ENCODE data around the gene AIMP1.

The AIMP1 gene

GRCh38 chr4:106366026-106366425, 49.7 kb downstream of the AIMP1 start (continued):
- TF ChIP-seq ZNF513 (tag by site-specific recombination; IDR thresholded peaks at IDR 0.05) (no peak), ZNF398 (tag by site-specific recombination; IDR thresholded peaks at IDR 0.05) (no peak), ZBTB11 (tag by site-specific recombination; conservative IDR thresholded peaks at IDR 0.05; ENCODE audit: low read depth) (no peak), ZNF121 (tag by site-specific recombination; IDR thresholded peaks at IDR 0.05) (no peak), TRIM28 (IDR thresholded peaks at IDR 0.05; ENCODE audit: borderline replicate concordance, low read length) (no peak), ZNF488 (tag by site-specific recombination; IDR thresholded peaks at IDR 0.05) (no peak), ZNF211 (tag by site-specific recombination; IDR thresholded peaks at IDR 0.05; ENCODE audit: low read depth) (no peak), ZNF629 (tag by site-specific recombination; IDR thresholded peaks at IDR 0.05) (no peak), ZNF521 (tag by site-specific recombination; IDR thresholded peaks at IDR 0.05) (no peak)

- H3K9me3 ChIP-seq (ENCODE audit: control insufficient read depth, insufficient read depth, low read depth, low read length) = no peaks in the 10 kb centered on the region
- no peaks in the 10 kb centered on the region for H3K36me3 ChIP-seq (ENCODE audit: control insufficient read depth in 2 of 2, insufficient read depth in 1 of 2, low read length in 2 of 2)
- POLR2A ChIA-PET = no interaction called here
- no peak overlapping the region for H3K27ac ChIP-seq (ENCODE audit: extremely low read depth, low read depth, low read length)
- CTCF ChIA-PET = no interaction called here
- no peak overlapping the region for H3K4me3 ChIP-seq (ENCODE audit: low read depth, low read length)
- H3K4me1 ChIP-seq (ENCODE audit: control insufficient read depth, insufficient read depth, low read length) = no peaks in the 10 kb centered on the region
- TF ChIP-seq MYNN (tag by site-specific recombination; IDR thresholded peaks at IDR 0.05; ENCODE audit: borderline replicate concordance) = no peak
- no peak for TF ChIP-seq GLI2 (tag by site-specific recombination; IDR thresholded peaks at IDR 0.05; ENCODE audit: borderline replicate concordance, low read depth)
- no peak for TF ChIP-seq ZNF639 (tag by site-specific recombination; IDR thresholded peaks at IDR 0.05)
- TF ChIP-seq ZSCAN30 (tag by site-specific recombination; IDR thresholded peaks at IDR 0.05) = no peak
- TF ChIP-seq ZNF529 (tag by site-specific recombination; IDR thresholded peaks at IDR 0.05; ENCODE audit: insufficient replicate concordance) = no peak
- TF ChIP-seq ZNF704 (tag by site-specific recombination; IDR thresholded peaks at IDR 0.05) = no peak
- TF ChIP-seq HIC1 (tag by site-specific recombination; IDR thresholded peaks at IDR 0.05) = no peak
- TF ChIP-seq IKZF3 (tag by site-specific recombination; IDR thresholded peaks at IDR 0.05) = no peak
These were observed 50.7 kb downstream of the AIMP1 start for GRCh38 chr4:106367072-106367471.
